ENCODE results near the gene HLX.

Gene HLX

DNA sequence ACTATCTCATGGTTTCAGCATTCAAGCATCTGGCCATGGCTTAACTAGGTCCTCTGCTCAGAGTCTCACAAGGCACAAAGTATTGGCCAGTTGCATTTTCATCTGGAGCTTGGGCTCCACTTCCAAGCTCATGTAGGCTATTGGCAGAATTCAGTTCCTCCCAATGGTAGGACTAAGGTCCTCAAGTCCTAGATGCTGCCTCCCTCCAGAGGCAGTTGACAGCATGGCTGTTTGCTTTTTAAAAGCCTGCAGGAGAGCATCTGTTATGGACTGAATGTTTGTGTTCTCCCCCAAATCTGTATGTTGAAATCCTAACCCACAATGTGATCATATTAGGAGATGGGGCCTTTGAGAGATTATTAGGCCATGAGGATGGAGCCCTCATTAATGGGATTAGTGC lies 38.0 kb upstream of the HLX start:
- Histone ChIP-seq H3K27me3 (ENCODE audit: insufficient read depth, poor library complexity, severe bottlenecking) (no peaks in the 10 kb centered on the region), H3K4me3 (ENCODE audit: severe bottlenecking) (no peak overlapping the region), H3K36me3 (ENCODE audit: low read depth) (no peaks in the 10 kb centered on the region), H3K4me1 (ENCODE audit: insufficient read depth, poor library complexity, severe bottlenecking) (no peaks in the 10 kb centered on the region), H3K27ac (ENCODE audit: poor library complexity, severe bottlenecking) (no peak overlapping the region), H3K9me3 (ENCODE audit: severe bottlenecking) (no peaks in the 10 kb centered on the region)
- ATAC-seq (ENCODE audit: low read depth): no peak
- DNase-seq (ENCODE audit: low spot score): no peak
- TF ChIP-seq, protein P1, sequence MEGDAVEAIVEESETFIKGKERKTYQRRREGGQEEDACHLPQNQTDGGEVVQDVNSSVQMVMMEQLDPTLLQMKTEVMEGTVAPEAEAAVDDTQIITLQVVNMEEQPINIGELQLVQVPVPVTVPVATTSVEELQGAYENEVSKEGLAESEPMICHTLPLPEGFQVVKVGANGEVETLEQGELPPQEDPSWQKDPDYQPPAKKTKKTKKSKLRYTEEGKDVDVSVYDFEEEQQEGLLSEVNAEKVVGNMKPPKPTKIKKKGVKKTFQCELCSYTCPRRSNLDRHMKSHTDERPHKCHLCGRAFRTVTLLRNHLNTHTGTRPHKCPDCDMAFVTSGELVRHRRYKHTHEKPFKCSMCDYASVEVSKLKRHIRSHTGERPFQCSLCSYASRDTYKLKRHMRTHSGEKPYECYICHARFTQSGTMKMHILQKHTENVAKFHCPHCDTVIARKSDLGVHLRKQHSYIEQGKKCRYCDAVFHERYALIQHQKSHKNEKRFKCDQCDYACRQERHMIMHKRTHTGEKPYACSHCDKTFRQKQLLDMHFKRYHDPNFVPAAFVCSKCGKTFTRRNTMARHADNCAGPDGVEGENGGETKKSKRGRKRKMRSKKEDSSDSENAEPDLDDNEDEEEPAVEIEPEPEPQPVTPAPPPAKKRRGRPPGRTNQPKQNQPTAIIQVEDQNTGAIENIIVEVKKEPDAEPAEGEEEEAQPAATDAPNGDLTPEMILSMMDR (IDR thresholded peaks at IDR 0.05; ENCODE audit: poor library complexity, severe bottlenecking): no peak

DNA sequence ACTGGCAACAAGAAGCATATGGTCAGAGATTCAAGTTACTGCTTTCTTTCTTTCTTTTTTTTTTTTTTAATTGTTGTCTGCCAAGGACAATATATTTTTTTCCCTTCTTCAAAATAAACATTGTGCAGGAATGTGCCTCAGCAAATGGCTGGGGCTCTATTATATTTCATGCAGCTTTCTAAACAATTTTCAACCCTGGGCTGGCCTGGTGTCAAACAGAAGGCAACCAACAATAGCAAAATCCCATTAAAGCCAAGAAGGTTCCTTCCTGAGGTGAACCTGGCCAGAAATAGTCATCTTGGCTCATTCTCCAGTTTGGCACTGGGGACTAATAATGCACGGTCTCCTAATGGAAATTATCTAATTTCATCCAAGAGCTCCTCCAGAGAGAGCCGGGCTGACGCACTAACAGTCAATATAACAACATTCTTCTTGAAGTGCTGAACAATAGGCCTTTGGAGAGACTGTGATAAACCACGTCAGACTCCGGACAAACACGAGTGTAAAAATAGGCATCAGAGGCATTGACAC lies 35.7 kb upstream of the HLX start:
- H3K27me3 ChIP-seq (ENCODE audit: insufficient read depth, poor library complexity, severe bottlenecking): no peaks in the 10 kb centered on the region
- TF ChIP-seq, protein P1 (IDR thresholded peaks at IDR 0.05; ENCODE audit: poor library complexity, severe bottlenecking): no peak
- H3K4me1 ChIP-seq (ENCODE audit: insufficient read depth, poor library complexity, severe bottlenecking): no peaks in the 10 kb centered on the region
- no peak for ATAC-seq (ENCODE audit: low read depth)
- H3K36me3 ChIP-seq (ENCODE audit: low read depth): no peaks in the 10 kb centered on the region
- H3K27ac ChIP-seq (ENCODE audit: poor library complexity, severe bottlenecking): no peak overlapping the region
- no peak for DNase-seq (ENCODE audit: low spot score)
- no peak overlapping the region for H3K4me3 ChIP-seq (ENCODE audit: severe bottlenecking)
- H3K9me3 ChIP-seq (ENCODE audit: severe bottlenecking): no peaks in the 10 kb centered on the region

DNA sequence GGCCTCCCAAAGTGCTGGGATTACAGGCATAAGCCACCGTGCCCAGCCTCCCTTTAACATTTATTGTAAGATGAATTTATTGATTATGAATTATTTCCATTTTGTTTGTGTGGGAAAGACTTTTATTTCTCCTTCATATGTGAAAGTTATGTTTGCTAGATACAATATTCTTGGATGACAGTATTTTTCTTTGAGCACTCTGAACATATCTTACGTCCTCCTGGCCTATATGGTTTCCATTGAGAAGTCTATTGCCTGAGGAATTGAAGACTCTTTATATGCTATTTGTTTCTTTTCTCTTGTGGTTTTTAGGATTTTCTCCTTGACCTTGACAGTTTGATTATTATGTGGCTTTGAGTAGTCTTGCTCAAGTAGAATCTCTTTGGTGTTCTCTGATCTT lies 26.8 kb upstream of the HLX start:
- TF ChIP-seq, protein P1 (IDR thresholded peaks at IDR 0.05; ENCODE audit: poor library complexity, severe bottlenecking): no peak
- DNase-seq (ENCODE audit: low spot score) (no peak), ATAC-seq (ENCODE audit: low read depth) (no peak)
- Histone ChIP-seq H3K9me3 (ENCODE audit: severe bottlenecking) (no peaks in the 10 kb centered on the region), H3K36me3 (ENCODE audit: low read depth) (no peaks in the 10 kb centered on the region), H3K27ac (ENCODE audit: poor library complexity, severe bottlenecking) (no peak overlapping the region), H3K4me3 (ENCODE audit: severe bottlenecking) (no peak overlapping the region), H3K4me1 (ENCODE audit: insufficient read depth, poor library complexity, severe bottlenecking) (no peaks in the 10 kb centered on the region), H3K27me3 (ENCODE audit: insufficient read depth, poor library complexity, severe bottlenecking) (no peaks in the 10 kb centered on the region)

DNA sequence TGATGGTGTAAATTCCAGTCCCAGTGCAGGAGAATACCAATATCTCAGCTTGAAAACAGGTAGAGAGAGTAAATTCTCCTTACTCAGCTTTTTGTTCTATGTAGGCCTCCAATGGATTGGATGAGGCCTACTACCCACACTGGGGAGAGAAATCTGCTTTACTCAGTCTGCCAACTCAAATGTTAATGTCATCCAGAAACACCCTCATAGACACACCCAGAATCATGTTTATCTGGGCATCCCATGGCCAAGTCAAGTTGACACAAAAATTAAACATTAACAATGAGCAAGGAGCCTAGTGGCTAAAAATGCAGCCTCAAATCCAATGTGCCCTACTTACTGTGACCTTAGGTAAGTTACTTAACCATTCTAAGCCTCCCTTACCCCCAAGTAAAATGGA lies 6.9 kb upstream of the HLX start:
- DNase-seq (ENCODE audit: low spot score) (no peak), ATAC-seq (ENCODE audit: low read depth) (no peak)

DNA sequence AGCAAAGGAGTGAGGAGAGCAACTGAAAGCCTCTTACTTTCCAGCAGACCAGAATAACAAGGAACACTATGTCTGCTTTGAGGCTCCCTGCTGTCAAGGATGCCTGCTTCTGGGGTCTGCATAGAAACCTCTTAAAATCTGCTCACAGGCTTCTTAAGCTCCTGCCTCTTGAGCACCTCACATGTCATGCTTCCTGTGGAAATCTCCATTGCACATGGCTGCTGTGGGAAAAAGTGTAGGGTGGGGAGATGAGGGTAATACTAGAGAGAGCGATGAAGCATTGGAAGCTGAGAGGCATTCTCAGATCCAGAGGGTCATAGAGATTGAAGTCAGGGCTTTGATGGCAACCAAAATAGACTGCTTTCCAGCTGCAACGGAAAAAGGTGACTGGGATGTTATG lies 6.2 kb upstream of the HLX start:
- DNase-seq (ENCODE audit: low spot score) (no peak), ATAC-seq (ENCODE audit: low read depth) (no peak)
- Histone ChIP-seq H3K4me3 (ENCODE audit: severe bottlenecking) (no peak overlapping the region), H3K27me3 (ENCODE audit: insufficient read depth, poor library complexity, severe bottlenecking) (no peaks in the 10 kb centered on the region), H3K27ac (ENCODE audit: poor library complexity, severe bottlenecking) (no peak overlapping the region), H3K9me3 (ENCODE audit: severe bottlenecking) (no peaks in the 10 kb centered on the region), H3K4me1 (ENCODE audit: insufficient read depth, poor library complexity, severe bottlenecking) (no peaks in the 10 kb centered on the region), H3K36me3 (ENCODE audit: low read depth) (no peaks in the 10 kb centered on the region)
- TF ChIP-seq, protein P1 (IDR thresholded peaks at IDR 0.05; ENCODE audit: poor library complexity, severe bottlenecking): no peak

More for the DNA sequence above, 6.9 kb upstream of the HLX start:
- no peaks in the 10 kb centered on the region for H3K9me3 ChIP-seq (ENCODE audit: severe bottlenecking)
- TF ChIP-seq, protein P1 (IDR thresholded peaks at IDR 0.05; ENCODE audit: poor library complexity, severe bottlenecking): no peak
- no peak overlapping the region for H3K4me3 ChIP-seq (ENCODE audit: severe bottlenecking)
- no peak overlapping the region for H3K27ac ChIP-seq (ENCODE audit: poor library complexity, severe bottlenecking)
- H3K4me1 ChIP-seq (ENCODE audit: insufficient read depth, poor library complexity, severe bottlenecking): no peaks in the 10 kb centered on the region
- no peaks in the 10 kb centered on the region for H3K27me3 ChIP-seq (ENCODE audit: insufficient read depth, poor library complexity, severe bottlenecking)
- no peaks in the 10 kb centered on the region for H3K36me3 ChIP-seq (ENCODE audit: low read depth)
